Measurements from ENCODE around the gene GNA14.
"Not testable (repeated sequence)": the region's sequence is repeated elsewhere in the genome, so short reads cannot be mapped to it uniquely, and the experiment has no call there.

The GNA14 gene

GRCh38 chr9:77534376-77535057 lies 113.6 kb downstream of the GNA14 start:
- no peak for DNase-seq (ENCODE audit: low read depth in 2 of 2)

GRCh38 chr9:77533671-77534070 lies 114.5 kb downstream of the GNA14 start:
- DNase-seq (ENCODE audit: low read depth in 2 of 2): no peak

- no peak for DNase-seq (ENCODE audit: low read depth in 2 of 2)
Measured at GRCh38 chr9:77532607-77533006, 115.5 kb downstream of the GNA14 start.

DNA sequence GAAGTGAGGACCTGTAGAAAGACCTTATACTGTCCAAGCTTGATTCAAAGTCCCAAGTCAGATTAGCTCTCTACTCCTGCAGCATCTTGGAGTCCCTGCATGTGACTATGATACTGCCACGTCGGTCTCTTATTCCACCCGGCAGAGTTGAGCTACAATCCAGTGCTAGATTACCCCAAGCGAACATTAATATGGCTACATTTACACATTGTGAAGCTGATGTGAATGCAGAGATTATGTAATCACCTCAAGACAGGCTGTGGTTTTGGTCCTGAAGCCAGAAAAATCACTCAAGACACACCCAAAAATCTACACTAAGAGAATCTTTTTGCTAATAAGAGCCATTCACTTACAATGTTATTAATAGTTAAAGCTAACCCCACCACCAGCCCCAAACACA lies 116.7 kb downstream of the GNA14 start:
- no peak for DNase-seq (ENCODE audit: low read depth in 2 of 2)

DNA sequence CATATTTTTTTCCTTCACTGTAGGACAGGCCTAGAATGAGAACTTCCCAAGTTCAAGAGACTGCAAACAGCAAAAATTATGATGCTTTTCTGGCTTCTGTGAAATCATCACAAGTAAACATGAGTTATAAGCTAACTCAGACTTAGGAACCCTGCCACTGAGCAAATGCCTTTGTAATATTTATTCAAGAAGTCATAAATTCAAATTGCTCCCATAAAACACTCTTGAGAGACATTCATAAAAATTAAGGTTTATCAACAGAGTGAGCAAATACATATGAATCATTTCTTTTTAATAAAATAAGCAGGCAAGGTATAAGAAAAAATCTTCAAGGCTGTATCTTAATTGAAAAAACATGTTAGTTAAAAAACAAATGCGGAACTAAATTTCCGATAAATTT lies 124.2 kb downstream of the GNA14 start:
- no peak for DNase-seq (ENCODE audit: low read depth in 2 of 2)

GRCh38 chr9:77521091-77521490 lies 127.0 kb downstream of the GNA14 start:
- no peak for DNase-seq (ENCODE audit: low read depth in 2 of 2)

DNA sequence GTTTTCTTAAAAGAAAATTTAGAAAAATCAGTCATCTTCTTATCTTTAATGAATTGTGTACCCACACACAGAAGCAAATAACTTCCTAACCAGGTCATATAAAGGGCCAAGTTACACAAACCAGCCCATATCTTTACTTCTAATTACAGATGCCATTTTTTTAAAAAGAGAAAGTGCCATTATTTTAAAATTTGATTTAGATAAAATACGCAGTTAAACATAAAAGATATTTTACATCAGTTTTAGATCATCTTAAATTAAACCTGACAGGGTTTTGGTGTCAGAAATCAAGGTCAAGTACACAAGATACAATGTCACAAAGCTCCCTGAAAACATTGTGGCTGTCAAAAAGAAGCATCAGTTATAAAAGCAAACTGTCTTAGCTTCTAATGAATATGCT lies 129.4 kb downstream of the GNA14 start:
- DNase-seq (ENCODE audit: low read depth in 2 of 2): no peak

DNA sequence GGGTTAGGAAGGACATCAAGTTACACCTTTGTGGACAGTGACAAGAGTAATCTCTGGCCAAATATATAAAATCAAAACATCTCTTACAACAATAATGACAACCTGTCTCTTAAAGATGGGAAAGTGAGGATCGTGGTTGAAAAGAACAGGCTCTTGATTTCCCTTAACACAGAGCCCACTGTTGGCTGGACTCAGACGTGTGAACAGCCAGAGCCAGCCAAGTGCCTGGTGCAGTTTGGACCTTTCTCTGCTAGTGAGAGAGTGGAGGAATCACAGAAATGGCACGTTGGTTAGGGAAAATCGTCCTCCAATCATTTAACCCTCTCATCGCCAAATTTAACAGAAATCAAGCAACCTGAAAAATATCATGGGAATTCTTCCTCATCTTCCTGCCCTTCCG lies 131.3 kb downstream of the GNA14 start:
- DNase-seq (ENCODE audit: low read depth in 2 of 2): no peak

- no peak for DNase-seq (ENCODE audit: low read depth in 2 of 2)
Measured at GRCh38 chr9:77514886-77515711, 133.0 kb downstream of the GNA14 start.

- DNase-seq (ENCODE audit: low read depth in 2 of 2): no peak
Measured at GRCh38 chr9:77513457-77513856, 134.7 kb downstream of the GNA14 start.

- DNase-seq (ENCODE audit: low read depth in 2 of 2): no peak
Measured at GRCh38 chr9:77512876-77513275, 135.2 kb downstream of the GNA14 start.

DNA sequence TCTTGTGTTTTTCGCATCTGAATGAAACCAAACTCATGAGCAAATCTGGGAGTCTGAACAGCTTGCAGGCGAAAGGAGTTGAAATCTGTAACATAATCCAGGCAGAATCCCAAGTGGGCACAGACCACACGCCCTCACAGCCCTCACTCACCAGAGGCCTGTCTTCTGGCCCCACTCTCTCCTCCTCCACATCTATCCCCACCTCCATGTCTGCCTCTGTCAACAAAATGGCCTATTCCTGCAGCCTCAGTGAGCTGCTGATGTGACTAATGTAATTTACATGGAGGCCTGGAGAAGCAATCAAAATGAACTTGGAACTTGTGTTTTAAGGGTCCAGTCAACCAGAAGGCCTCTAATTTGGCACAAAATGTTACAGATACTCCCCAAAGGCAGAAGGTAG lies 136.6 kb downstream of the GNA14 start:
- no peak for DNase-seq (ENCODE audit: low read depth in 2 of 2)

DNA sequence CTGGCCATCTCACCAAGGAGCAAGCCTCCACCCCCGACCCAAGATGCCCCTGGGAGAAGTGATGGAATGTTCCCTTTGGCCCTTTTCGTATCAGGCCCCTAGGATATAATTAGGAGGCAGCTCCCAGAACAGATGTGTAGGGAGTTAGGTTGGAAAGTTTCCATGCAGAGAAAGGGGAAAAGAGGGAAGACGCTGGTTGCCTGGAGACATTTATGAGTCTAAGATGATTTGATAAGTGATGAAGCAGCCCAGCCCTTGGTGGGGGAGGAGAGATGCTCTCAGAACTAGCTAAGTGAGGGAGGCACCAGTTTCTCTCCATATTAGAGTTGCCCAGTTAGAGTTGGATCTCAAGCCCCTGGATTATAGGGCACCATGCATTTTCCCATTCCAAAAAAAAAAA lies 137.5 kb downstream of the GNA14 start:
- DNase-seq (ENCODE audit: low read depth in 2 of 2): no peak

- DNase-seq (ENCODE audit: low read depth in 2 of 2): no peak
Measured at GRCh38 chr9:77508396-77508795, 139.7 kb downstream of the GNA14 start.

GRCh38 chr9:77507212-77507961 lies 140.7 kb downstream of the GNA14 start:
- no peak for DNase-seq (ENCODE audit: low read depth in 2 of 2)

DNA sequence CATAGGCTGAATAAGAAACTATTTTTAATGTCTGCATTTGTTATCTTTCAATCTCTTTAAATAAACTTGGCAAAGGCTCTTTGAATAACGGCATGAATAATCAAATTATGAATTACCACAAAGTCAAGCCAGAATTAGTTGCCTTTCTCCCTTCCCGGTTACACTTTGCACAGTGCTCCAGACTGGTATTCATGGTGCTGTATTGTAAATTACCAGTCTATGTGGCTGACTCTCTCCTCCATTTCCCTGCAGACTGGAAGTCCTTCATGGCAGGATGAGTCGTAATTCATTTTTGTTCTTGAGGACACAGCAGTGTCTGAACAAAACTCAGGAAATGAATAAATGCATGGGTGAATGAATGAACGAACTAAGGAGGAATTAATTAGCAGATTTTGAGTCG lies 142.9 kb downstream of the GNA14 start:
- no peak for DNase-seq (ENCODE audit: low read depth in 2 of 2)

DNA sequence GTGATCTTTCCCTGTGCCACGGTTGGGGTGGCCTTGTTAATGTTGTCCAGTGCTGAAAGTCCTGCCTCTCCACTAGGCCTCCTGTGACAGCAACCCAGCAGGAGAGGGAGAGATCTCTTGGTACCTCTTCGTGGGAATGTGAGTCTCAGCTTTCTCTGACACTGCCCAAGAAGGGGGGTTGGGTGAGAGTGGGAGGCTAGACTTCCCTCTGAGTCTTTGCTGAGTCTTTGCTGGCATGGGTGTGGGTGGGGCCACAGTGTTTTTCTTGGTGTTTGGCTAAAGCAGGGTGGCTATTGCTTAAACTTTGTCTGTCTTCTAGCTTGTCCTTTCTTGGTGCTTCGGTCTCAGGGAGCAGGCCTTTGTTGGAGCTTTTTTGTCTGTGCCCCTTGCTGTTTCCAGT lies 145.6 kb downstream of the GNA14 start:
- DNase-seq (ENCODE audit: low read depth in 2 of 2): no peak

DNA sequence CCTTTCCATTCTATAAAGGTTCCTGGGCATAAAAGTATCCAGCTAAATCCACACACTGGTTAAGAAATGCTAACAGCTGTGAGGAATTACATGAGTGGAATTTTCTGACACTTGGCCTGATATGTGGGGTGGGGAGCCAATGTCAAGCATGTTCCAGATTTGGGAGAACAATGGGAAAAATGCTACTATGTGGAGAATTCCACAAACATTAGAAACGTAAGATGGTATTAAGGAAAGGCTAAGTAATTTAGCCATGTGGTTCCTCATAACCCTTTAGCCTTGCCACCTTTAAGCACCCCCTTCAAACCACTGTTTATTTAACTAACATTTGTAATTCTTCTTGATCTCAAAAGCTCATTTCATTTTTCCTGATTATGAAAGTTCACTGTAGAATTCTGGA lies 149.2 kb downstream of the GNA14 start:
- DNase-seq (ENCODE audit: low read depth in 2 of 2): no peak

- no peak for DNase-seq (ENCODE audit: low read depth in 2 of 2)
Measured at GRCh38 chr9:77497322-77498198, 150.6 kb downstream of the GNA14 start.

DNA sequence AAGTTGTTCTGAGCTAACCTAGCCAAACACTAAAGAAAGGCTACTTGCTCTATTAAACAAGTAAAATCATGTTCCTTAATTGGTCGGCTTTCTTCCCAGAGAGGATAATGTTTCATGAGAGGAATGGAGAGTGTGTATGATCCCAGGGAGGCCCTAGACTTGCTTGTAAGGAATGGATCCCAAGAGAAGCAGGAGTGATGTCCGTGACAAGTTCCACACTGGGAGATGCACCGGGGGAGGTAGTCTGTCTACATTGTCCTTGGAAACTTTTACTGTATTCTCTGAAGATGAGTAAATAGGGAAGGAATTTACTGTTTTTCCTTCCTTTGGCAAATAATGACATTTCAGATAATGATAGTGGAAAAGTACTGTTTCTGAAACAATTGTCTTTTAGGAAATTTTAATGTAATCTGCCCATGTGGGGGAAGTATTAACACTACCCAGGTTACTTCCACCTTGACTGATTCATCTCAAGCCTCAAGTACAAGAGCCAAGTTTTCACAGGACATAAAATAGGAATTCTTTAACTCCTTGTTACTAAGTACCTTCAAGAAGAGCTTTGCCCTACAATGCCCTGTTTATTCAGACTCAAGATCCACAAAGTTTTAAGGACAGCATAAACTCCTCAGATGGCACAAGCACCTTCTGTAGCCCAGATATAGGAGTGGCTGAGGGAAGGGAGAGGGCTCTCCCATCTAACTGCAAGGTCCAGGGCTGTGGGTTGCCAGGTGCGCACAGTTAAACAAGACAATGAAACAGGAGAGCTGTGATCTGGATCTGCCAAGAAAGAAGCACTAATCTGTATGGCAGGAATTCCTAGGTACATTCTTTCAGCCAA lies 152.1 kb downstream of the GNA14 start:
- no peak for DNase-seq (ENCODE audit: low read depth in 2 of 2)

DNA sequence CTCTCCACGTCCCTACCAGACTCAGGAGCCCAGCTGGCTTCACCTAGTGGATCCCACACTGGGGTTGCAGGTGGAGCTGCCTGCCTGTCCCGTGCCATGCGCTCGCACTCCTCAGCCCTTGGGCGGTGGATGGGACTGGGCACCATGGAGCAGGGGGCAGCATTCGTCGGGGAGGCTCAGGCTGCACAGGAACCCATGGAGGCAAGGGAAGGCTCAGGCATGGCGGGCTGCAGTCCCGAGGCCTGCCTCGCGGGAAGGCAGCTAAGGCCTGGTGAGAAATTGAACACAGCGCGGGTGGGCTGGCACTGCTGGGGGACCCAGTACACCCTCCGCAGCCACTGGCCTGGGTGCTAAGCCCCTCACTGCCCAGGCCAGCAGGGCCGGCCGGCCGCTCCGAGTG lies 157.8 kb downstream of the GNA14 start:
- DNase-seq (ENCODE audit: low read depth in 2 of 2): not testable (repeated sequence)

Measured in stimulated activated CD4-positive, alpha-beta T cell treated with anti-CD3 and anti-CD28 coated beads, Interleukin-1b, Interleukin-23, amount 100 ng/mL, for 1 hour (primary cell).